Measurements from ENCODE around the gene DUSP7. TPM values are rescaled to one million over a fixed set of nuclear protein-coding genes. Genes with fewer than 3 reads are reported as not detected.

The DUSP7 gene
- polyA plus RNA-seq, 4 donors: 1.6 to 9.4 (median 4.4) TPM

- no peak overlapping the region for H3K4me3 ChIP-seq (ENCODE audit: low read depth in 1 of 3, low read length in 3 of 3)
- WGBS, 3 donors: 67 to 76% (median 68%) methylated on average over 10 of the region's 10 CpGs
- H3K4me1 ChIP-seq (ENCODE audit: control insufficient read depth in 3 of 3, insufficient read depth in 2 of 3, low read depth in 1 of 3, low read length in 2 of 3): no peaks in the 10 kb centered on the region
- no peak for FAIRE-seq
- no peaks in the 10 kb centered on the region for H3K27me3 ChIP-seq (ENCODE audit: control insufficient read depth in 3 of 3, insufficient read depth in 3 of 3, low read length in 3 of 3)
- no peaks in the 10 kb centered on the region for H3K9me3 ChIP-seq (ENCODE audit: control insufficient read depth in 2 of 2, insufficient read depth in 1 of 2, low read depth in 1 of 2, low read length in 1 of 2)
- no peak for DNase-seq
- peak overlapping the region in 1 of 3 donors; percentile 19 for H3K27ac ChIP-seq (ENCODE audit: low read depth in 1 of 3, low read length in 2 of 3)
- H3K36me3 ChIP-seq (ENCODE audit: control insufficient read depth in 3 of 3, insufficient read depth in 2 of 3, low read depth in 1 of 3, low read length in 3 of 3): peaks cover 0 to 2% (median 0%) of the 10 kb centered on the region in 3 donors
Measured at GRCh38 chr3:52021489-52022268, 34.7 kb downstream of the DUSP7 start.

GRCh38 chr3:52020796-52021195 is 35.6 kb downstream of the DUSP7 start:
- no peaks in the 10 kb centered on the region for H3K9me3 ChIP-seq (ENCODE audit: control insufficient read depth in 2 of 2, insufficient read depth in 1 of 2, low read depth in 1 of 2, low read length in 1 of 2)
- no peak overlapping the region for H3K27ac ChIP-seq (ENCODE audit: low read depth in 1 of 3, low read length in 2 of 3)
- H3K4me3 ChIP-seq (ENCODE audit: low read depth in 1 of 3, low read length in 3 of 3): no peak overlapping the region
- no peak for FAIRE-seq
- peaks cover 0 to 2% (median 0%) of the 10 kb centered on the region in 3 donors for H3K36me3 ChIP-seq (ENCODE audit: control insufficient read depth in 3 of 3, insufficient read depth in 2 of 3, low read depth in 1 of 3, low read length in 3 of 3)
- WGBS, 3 donors: 91 to 94% (median 93%) methylated on average over 7 of the region's 7 CpGs
- no peaks in the 10 kb centered on the region for H3K4me1 ChIP-seq (ENCODE audit: control insufficient read depth in 3 of 3, insufficient read depth in 2 of 3, low read depth in 1 of 3, low read length in 2 of 3)
- DNase-seq: no peak
- no peaks in the 10 kb centered on the region for H3K27me3 ChIP-seq (ENCODE audit: control insufficient read depth in 3 of 3, insufficient read depth in 3 of 3, low read length in 3 of 3)

GRCh38 chr3:52019352-52020080 is 36.9 kb downstream of the DUSP7 start:
- H3K36me3 ChIP-seq (ENCODE audit: control insufficient read depth in 3 of 3, insufficient read depth in 2 of 3, low read depth in 1 of 3, low read length in 3 of 3): peaks cover 0 to 2% (median 0%) of the 10 kb centered on the region in 3 donors
- 76 to 85% (median 83%) methylated on average over 17 of the region's 17 CpGs for WGBS, 3 donors

GRCh38 chr3:52018319-52019000 is 37.9 kb downstream of the DUSP7 start:
- Histone ChIP-seq H3K4me1 (ENCODE audit: control insufficient read depth in 3 of 3, insufficient read depth in 2 of 3, low read depth in 1 of 3, low read length in 2 of 3) (no peaks in the 10 kb centered on the region), H3K9me3 (ENCODE audit: control insufficient read depth in 2 of 2, insufficient read depth in 1 of 2, low read depth in 1 of 2, low read length in 1 of 2) (no peaks in the 10 kb centered on the region), H3K36me3 (ENCODE audit: control insufficient read depth in 3 of 3, insufficient read depth in 2 of 3, low read depth in 1 of 3, low read length in 3 of 3) (peaks cover 0 to 2% (median 0%) of the 10 kb centered on the region in 3 donors), H3K27ac (ENCODE audit: low read depth in 1 of 3, low read length in 2 of 3) (peak overlapping the region in 1 of 3 donors; percentile 19), H3K27me3 (ENCODE audit: control insufficient read depth in 3 of 3, insufficient read depth in 3 of 3, low read length in 3 of 3) (no peaks in the 10 kb centered on the region), H3K4me3 (ENCODE audit: low read depth in 1 of 3, low read length in 3 of 3) (no peak overlapping the region)
- WGBS, 3 donors: 80 to 89% (median 83%) methylated on average over 21 of the region's 21 CpGs
- FAIRE-seq (no peak), DNase-seq (no peak)

More at GRCh38 chr3:52019352-52020080, 36.9 kb downstream of the DUSP7 start:
- DNase-seq: no peak
- Histone ChIP-seq H3K9me3 (ENCODE audit: control insufficient read depth in 2 of 2, insufficient read depth in 1 of 2, low read depth in 1 of 2, low read length in 1 of 2) (no peaks in the 10 kb centered on the region), H3K27ac (ENCODE audit: low read depth in 1 of 3, low read length in 2 of 3) (no peak overlapping the region), H3K4me3 (ENCODE audit: low read depth in 1 of 3, low read length in 3 of 3) (no peak overlapping the region), H3K4me1 (ENCODE audit: control insufficient read depth in 3 of 3, insufficient read depth in 2 of 3, low read depth in 1 of 3, low read length in 2 of 3) (no peaks in the 10 kb centered on the region), H3K27me3 (ENCODE audit: control insufficient read depth in 3 of 3, insufficient read depth in 3 of 3, low read length in 3 of 3) (no peaks in the 10 kb centered on the region)
- FAIRE-seq: no peak

- Histone ChIP-seq H3K9me3 (ENCODE audit: control insufficient read depth in 2 of 2, insufficient read depth in 1 of 2, low read depth in 1 of 2, low read length in 1 of 2) (no peaks in the 10 kb centered on the region), H3K27me3 (ENCODE audit: control insufficient read depth in 3 of 3, insufficient read depth in 3 of 3, low read length in 3 of 3) (no peaks in the 10 kb centered on the region), H3K36me3 (ENCODE audit: control insufficient read depth in 3 of 3, insufficient read depth in 2 of 3, low read depth in 1 of 3, low read length in 3 of 3) (peaks cover 0 to 2% (median 0%) of the 10 kb centered on the region in 3 donors), H3K4me3 (ENCODE audit: low read depth in 1 of 3, low read length in 3 of 3) (no peak overlapping the region), H3K4me1 (ENCODE audit: control insufficient read depth in 3 of 3, insufficient read depth in 2 of 3, low read depth in 1 of 3, low read length in 2 of 3) (no peaks in the 10 kb centered on the region), H3K27ac (ENCODE audit: low read depth in 1 of 3, low read length in 2 of 3) (no peak overlapping the region)
- DNase-seq: no peak
- no peak for FAIRE-seq
- 77 to 85% (median 82%) methylated on average over 11 of the region's 11 CpGs for WGBS, 3 donors
Measured at GRCh38 chr3:52017586-52017985, 38.8 kb downstream of the DUSP7 start.

- Histone ChIP-seq H3K9me3 (ENCODE audit: control insufficient read depth in 2 of 2, insufficient read depth in 1 of 2, low read depth in 1 of 2, low read length in 1 of 2) (no peaks in the 10 kb centered on the region), H3K4me3 (ENCODE audit: low read depth in 1 of 3, low read length in 3 of 3) (no peak overlapping the region), H3K27ac (ENCODE audit: low read depth in 1 of 3, low read length in 2 of 3) (no peak overlapping the region), H3K27me3 (ENCODE audit: control insufficient read depth in 3 of 3, insufficient read depth in 3 of 3, low read length in 3 of 3) (no peaks in the 10 kb centered on the region), H3K36me3 (ENCODE audit: control insufficient read depth in 3 of 3, insufficient read depth in 2 of 3, low read depth in 1 of 3, low read length in 3 of 3) (peaks cover 0 to 2% (median 0%) of the 10 kb centered on the region in 3 donors), H3K4me1 (ENCODE audit: control insufficient read depth in 3 of 3, insufficient read depth in 2 of 3, low read depth in 1 of 3, low read length in 2 of 3) (no peaks in the 10 kb centered on the region)
- 75 to 83% (median 78%) methylated on average over 13 of the region's 13 CpGs for WGBS, 3 donors
- DNase-seq (no peak), FAIRE-seq (no peak)
Measured at GRCh38 chr3:52015438-52016228, 40.7 kb downstream of the DUSP7 start.

- Histone ChIP-seq H3K27me3 (ENCODE audit: control insufficient read depth in 3 of 3, insufficient read depth in 3 of 3, low read length in 3 of 3) (no peaks in the 10 kb centered on the region), H3K36me3 (ENCODE audit: control insufficient read depth in 3 of 3, insufficient read depth in 2 of 3, low read depth in 1 of 3, low read length in 3 of 3) (peaks cover 0 to 2% (median 0%) of the 10 kb centered on the region in 3 donors), H3K4me3 (ENCODE audit: low read depth in 1 of 3, low read length in 3 of 3) (no peak overlapping the region), H3K4me1 (ENCODE audit: control insufficient read depth in 3 of 3, insufficient read depth in 2 of 3, low read depth in 1 of 3, low read length in 2 of 3) (no peaks in the 10 kb centered on the region), H3K27ac (ENCODE audit: low read depth in 1 of 3, low read length in 2 of 3) (no peak overlapping the region), H3K9me3 (ENCODE audit: control insufficient read depth in 2 of 2, insufficient read depth in 1 of 2, low read depth in 1 of 2, low read length in 1 of 2) (no peaks in the 10 kb centered on the region)
- FAIRE-seq (no peak), DNase-seq (no peak)
- 73 to 84% (median 79%) methylated on average over 7 to 8 of the region's 8 CpGs for WGBS, 3 donors
Measured at GRCh38 chr3:52014613-52015012, 41.8 kb downstream of the DUSP7 start.
